HG03520 (cell line): Measurements from ENCODE around the gene GPR18.

Experiments
- ATAC-seq: cut with Tn5 transposase; IDR thresholded peaks from one replicate; pipeline ENCODE4 v1.9.1; 2021; ENCODE audit warnings: mild to moderate bottlenecking, moderate library complexity; ENCODE audit not compliant: unreplicated experiment

The GPR18 gene, protein sequence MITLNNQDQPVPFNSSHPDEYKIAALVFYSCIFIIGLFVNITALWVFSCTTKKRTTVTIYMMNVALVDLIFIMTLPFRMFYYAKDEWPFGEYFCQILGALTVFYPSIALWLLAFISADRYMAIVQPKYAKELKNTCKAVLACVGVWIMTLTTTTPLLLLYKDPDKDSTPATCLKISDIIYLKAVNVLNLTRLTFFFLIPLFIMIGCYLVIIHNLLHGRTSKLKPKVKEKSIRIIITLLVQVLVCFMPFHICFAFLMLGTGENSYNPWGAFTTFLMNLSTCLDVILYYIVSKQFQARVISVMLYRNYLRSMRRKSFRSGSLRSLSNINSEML

DNA sequence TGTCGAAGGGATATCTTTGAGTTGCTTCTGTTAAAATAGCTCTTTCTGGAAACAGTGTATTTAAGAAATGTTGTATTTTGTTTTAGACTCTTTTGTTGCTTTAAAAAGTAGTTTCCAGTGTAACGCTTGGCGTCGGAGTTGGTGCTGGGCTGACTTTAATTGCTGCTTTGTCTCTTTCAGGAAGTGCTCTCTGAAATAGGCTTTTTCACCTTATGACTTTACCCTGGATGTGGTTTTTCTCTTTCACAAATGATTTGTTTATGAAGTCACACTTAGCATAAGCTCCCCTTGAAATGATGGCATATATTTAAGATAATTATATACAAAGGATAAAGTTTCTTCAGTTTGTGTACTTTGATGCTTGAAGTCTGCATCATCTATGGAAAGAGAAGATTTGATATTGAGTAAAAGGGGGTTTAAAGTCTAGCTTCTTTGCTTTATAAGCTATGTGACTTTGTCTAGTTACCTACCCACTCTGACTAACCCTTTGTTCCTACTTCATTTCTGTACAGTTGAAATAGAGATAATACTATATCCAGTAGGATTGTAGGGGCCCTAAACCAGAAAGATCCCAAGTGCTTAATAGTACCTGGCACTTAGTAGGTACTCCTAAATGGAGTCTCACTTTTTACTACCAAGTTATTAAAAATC is at the start of gene GPR18:
Gene GPR18, minus strand, starts transcription at position 170 of the 651 bp plus-strand sequence. CDS start 2,507 bp downstream, outside the sequence.
- ATAC-seq, result peak; percentile 89

DNA sequence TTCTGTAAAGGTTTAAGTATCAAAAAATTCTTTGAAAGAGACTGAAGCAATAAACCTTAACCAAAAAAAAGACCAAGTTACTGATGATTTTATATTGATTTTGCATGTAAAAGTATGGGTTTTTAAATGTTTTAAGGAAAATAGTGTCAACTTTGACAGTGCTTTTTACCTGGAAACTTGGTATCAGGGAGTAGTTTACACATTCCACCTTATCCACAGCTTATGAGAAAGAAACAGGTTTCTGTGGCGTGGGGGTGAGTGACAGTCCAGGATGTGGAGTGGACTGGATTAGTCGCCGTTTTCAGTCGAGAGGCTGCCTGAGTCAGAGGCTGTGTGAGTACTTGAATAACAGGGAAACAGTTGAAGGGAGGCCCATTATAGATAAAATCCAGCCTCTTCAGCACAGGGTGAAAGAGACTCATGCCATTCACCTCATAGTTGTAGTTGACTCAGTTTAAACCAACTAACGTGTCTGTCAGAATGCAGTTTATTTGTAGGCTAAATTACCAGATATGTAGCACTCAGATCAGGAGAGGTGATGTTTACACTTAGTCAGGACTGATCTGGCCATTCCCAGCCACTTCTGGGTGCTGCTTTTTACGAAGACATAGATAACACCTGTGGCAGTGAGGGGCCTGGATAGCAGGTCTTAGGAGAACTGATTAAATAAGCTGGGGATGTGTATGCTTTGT is 49.6 kb upstream of the GPR18 start:
- ATAC-seq, result peak; percentile 36

DNA sequence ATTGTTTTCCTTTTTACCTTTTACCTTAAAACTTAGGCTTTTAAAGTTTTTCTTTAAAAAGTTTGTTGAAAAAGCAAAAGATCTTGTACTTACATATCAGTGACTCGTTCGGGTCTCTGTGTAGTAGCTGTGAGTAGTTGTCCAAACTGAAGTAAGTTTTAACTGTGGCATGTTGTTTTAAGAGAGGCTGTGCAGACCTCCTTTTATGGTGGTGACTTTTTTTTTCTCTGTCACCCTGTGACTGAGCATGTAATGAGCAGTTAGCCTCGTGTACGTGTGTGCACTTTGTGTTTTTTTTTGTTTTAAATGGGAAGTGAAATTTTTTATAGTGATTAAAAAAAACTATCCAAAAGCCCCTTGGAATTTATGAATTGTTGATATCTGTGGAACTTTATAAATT is 49.1 kb upstream of the GPR18 start, which contains the start of gene GPR183:
Gene GPR183, minus strand, starts transcription at position 153 of the 400 bp plus-strand sequence. CDS start 11,254 bp downstream, outside the sequence.
- peak; percentile 70 for ATAC-seq

DNA sequence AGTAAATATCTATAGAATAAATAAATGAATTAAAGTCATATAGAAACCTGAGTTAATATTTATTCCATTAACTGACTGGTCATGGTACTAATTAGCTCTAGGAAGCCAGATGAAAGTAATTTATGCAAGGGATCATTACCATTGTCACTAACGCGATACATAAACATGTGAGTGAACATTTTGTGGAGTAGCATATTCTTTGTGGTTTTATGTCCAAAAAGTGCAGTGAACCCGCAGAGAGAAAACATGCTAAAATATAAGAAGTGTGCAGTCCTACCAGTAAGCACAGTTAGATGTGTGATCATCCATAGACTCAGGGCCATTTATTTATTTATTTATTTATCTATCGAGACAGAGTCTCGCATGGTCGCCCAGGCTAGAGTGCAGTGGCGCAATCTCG is 47.4 kb upstream of the GPR18 start:
- ATAC-seq, result no peak

DNA sequence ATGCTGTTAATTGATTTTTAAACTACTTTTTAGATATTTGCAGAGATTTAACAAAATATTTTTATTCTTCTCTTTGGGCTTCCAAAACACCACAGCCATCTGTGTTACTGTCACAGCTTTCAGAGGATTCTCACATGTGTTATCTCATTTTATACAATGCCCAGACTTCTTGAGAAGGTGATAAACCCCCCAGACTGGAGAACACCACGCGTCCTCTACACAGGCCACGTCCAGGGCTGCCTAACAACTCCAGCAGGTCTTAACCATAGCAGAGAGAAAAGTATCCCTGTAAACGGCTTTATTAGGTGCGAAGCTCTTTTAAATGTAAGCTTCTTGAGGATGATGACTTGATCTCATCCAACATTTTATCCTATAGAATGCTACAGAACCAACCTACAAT is 47.0 kb upstream of the GPR18 start:
- ATAC-seq, result no peak

DNA sequence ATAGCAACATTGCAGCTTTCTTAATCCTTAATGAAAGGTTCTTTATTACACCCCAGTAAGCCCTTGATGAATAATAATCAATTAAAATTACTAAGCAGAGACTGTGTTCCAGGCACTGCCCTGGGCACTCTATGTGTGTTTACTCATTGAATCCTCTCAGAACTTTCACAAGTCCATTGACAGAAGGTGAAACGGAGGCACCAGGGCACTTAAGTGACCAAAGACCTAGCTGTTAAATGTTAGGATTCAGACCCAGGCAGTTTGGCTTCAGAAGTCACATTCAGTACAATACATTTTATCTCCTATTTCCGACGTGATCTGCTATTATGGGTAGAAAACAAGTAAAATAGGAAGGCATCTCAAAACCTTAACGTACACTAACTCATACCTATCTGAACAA is 46.4 kb upstream of the GPR18 start:
- ATAC-seq, result no peak

DNA sequence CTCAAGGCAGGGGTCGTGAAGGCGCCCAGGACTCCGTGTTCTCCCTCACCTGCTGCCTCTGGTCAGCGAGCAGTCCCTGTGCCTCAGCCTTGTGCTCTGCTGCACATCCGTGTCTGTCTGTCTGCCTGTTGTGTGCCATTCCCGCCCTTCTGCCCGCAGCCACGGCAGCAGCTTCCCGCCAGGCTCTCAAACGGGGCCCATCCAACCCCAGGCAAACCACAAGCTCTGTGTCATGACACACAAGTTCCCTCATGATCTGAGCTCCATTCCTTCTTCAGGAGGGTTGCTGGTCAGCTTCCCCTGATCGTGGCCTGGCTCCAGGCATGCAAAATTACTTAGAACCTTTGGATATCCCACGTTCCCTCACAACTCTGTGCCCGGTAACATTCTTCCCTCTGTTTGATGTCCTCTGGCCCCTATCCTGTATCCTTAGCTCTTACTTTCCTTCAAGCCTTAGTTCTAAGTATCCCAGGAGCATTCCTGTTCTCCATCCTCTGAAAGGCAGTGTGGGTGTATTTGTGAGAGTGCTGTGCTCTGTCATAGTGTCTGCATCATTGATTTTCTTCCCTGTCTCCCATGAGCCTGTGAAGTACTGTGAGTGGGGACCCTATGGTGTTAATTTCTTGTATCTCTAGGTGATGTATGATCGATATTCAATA is 45.8 kb upstream of the GPR18 start:
- ATAC-seq, result no peak

DNA sequence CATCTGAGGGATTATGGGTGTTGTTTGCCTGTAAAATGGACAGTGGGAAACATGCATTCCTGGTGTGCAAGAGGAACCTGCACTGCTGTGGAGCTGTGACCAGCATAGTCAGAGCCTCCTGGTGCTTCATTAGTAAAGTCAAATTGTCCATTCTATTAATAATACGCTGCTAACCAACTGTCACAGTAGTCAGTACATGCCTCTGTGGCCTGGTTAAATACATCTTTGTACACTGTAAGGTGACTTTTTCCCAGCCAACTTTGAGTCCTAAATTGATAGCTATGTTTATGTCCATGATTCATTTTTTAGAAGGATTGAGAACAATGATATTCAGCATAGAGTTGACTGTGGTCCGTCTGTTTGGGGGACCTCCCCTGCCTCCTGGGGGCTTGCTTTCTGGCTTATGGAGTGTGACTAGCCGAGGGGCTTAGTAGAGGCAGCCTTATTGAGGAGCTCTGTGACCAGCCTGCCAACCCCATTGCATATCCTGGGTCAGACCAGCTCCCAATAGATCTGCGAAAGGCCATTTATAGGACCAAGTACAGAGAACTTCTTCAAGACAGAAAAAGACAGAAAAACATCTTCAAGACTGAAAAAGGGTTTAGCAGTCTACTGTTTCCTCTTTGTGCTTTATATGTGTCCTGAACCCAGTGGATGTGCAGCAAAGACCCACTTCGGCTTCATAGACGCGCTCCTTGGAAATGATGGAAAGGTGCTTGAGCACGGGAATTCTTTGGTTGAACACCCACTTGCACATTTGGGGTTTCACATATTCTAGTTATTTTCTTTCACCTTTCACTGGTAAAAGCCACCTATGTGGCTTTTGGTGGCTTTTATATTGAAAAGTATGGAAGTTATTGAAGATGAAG is 44.7 kb upstream of the GPR18 start:
- ATAC-seq, result no peak

DNA sequence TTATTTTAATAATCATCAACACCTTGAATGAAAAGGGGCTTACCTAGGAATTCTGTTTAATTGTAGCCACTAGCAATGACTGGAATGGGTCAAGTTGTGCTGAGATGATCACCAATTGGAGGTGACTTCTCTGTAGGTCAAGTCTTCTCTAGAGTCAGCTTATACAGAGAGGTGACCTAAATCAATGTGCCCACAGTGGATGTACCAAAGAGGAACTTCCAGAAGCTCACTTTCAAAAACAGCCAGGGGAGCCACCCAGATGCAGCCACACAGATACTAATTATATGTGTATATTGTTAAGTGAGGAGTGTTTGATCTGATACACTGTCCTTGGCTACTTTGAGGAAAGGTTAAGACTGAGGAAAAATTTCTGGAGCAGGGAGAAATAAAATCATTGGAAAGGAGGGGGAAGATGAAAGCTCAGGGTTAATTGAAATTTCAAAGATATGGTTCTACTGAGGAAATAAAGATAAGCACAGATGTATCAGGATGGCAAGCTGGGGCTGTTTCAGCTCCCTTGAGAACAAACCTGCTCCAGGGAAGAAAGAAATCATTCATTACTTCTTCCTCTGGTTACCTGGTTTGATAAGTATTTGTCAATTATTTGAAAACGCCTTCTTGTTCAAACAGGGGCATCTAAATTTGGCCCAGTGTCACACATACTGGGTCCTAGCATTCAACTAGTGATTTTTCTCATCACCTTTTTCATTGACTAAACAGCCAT is 43.9 kb upstream of the GPR18 start:
- no peak for ATAC-seq

DNA sequence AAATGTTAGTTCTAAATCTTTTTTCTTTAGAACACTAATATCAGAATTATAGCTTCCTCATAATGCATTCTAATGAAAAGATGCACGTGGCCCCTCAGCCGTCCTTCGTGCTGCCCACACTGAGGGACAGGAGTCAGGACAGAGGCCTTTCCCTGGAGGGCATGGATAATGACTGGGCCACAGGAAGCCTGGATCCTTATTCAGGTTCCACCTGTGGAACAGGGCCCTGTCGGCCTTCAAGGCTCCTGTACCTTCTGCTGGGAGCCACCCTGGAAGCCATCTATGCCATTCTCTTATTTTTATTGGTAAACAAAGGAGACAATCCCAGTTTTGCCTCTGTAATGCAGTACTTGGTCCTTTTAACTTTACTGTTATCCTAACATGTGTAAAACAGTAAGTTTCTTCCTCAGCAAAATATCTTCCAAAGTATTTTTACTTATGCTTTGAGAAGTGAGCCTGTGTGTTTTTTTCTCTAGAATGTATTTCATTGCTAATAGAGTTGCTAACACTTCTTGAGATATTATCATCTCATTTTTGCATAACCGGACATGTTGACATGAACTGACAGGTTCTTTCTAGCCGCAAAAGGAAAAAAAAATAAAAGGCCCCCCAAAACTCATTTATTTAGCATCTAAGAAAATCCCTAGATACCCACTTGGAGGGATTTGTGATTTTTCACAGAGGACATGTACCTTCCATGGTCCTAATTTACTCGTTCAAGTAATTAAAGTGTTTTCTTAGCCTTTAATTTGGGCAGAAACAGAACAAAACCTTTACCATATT is 43.1 kb upstream of the GPR18 start:
- ATAC-seq, result no peak

DNA sequence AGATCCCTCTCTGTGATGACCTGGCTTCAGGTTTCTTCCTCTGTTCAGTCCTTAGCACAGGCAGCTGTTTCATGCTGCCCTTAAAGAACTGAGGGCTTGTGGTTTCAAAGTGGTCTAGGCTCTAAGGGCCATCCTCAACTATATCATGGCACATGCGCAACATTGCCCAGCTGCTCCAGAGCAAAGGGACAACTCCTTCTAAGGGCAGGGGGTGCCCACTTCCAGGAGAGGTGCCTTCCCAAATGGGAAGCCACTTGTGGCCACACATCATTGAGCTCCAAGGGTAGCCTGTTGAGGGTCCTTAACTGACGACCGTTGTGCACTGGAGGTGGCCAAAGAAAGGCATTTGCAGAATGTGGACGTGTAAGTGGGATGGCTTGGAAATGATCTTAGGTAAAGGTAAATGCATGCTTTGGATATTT is 41.8 kb upstream of the GPR18 start:
- ATAC-seq, result no peak

DNA sequence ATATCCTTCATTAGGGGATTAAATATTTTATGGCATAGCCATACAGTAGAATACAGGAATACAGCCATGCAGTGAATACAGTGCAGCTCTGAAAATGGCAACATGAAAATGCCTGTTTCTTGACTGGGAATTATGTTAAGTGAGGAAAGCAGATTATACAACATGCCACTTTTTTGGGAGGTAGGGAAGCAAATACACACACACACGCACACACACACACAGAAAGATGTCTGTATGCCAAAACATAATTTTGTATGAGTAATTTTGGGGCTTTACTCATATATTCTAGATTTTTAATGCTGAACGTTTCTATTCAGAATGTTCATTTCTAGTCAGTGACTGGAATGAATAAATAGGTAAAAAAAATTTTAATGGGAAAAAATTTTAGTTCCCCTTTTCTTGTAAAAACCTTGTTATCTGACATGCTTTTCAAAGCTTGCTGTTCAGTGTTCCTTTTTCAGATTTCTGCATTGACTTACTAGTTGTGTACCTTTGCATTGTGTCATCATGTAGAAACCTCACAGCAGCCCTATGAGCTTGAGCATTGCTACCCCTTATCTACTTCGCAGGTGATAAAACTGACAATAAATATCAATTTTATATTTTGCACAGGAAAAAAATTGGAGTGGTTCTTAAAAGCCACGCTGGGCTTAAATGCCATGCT is 41.2 kb upstream of the GPR18 start:
- ATAC-seq, result no peak

DNA sequence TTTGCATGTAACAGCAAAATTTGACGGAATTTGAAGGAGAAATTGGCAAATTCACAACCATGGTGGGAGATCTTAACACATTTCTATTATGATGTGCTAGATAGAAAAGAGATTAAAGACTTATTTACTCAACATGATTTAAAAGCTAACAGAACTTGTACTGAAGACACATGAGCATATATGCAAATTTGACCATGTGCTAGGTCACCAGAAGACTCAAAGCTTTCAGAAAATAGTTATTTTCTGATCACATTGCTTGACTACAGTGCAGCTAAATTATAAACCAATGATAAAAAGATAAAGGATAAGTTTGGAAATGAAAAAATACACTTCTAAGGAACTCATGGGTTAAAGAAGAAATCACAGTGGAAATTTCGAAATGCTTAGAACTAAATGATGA is 39.9 kb upstream of the GPR18 start:
- no peak for ATAC-seq

DNA sequence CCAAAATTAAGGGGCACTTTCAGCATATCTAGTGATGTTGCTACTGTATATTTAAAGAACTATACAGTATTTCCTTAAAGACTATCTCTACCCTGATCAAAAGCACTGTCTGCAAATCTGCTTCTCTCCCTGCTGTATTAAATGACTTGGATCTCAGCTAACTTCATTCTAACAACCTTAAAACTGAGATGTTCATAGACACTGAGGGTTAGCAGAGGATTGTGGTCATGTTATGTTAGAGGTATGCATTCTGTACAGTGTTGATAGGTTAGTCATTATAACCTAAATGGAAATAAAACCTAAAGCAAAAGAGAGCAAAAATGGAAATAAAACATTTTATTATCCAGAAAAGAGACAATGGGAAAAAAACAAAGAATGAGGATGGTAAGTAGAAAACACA is 39.2 kb upstream of the GPR18 start:
- no peak for ATAC-seq

DNA sequence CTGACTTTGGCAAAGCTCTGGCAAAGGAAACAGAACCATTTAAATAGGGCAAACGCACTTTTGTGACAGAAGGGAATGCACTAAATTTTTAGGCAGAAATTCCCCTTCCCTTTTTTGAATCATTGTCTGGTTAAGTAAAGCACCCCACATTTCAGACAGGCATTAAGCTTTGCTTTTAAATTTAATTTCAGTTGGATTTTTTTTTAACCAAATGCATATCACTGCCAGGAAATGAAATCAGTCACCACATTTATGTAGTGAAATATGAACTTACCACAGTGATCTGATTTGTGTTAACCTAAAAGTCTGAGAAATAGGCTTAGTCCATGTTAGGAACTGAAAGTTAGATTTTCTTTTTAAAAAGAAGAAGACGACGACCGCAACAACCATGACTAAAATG is 38.2 kb upstream of the GPR18 start:
- ATAC-seq, result peak; percentile 59

DNA sequence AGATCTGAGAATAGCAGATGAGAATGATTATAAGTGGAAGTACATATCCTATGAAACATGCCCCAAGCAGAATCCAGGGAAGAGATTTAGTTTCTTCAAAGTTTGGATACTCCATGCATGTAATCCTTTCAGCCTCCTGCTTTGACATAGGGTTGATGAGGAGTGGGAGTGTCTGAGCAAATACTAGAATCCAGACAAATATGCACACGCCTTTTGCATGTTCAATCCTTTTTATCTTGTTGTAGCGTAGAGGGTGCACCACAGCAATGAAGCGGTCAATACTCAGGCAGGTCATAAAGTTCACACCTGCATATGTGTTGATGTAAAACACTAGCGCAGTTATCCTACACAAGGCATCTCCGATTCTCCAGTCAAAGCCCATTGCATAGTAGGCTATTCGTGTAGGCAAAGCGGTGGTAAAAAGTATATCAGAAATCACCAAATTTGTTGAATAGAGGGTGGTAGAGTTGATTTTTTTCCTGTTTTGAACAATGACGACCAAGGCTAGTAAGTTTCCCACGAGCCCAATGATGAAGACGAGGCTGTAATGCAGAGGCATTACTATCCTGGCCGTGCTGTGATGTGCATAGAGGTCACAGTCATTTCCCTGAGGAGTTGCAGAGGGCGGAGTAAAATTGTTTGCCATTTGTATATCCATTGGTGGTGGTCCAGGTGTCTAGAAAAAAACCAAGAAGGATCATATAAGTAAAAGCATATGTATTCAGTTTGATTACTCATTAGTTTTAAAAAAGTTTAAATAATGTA is 37.5 kb upstream of the GPR18 start:
- ATAC-seq, result no peak

DNA sequence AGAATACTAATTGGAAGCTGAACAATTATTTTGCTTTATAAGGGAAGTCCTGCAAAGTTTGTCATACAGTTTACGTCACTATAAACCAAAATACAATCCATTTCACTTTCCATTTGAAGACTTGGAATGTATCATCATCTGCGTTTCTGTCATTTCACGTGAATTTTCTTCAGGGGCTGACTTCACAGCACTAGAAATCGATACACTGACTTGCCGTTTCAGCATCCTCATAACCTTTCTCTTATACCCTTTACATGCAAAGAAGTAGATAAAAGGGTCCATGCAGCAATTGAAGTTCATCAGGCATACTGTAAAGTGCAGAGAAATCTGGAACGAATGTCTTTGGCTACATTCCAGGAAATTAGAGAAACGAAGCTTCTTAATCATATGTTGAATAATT is 36.8 kb upstream of the GPR18 start:
- no peak for ATAC-seq

DNA sequence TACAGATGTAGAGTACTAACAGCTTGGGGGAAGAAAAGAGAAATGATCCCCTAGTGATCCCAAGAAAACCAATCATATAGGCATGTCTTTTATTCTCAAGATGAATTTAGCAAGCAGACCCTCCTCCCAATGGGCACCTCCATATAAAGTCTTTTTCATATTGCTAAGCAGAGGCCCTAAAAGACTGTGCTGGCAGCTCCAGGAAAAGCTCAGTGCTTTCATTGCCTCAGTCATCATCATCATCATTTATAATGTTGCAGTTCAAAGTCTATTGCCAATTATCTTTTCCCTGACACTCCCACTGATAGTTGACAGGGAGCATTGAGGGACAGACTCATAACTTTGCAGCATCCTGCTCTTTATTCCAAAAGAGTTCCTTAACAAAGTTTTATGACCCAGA is 36.0 kb upstream of the GPR18 start:
- ATAC-seq, result no peak
